Measurements from ENCODE around the gene PDLIM7. TPM values are rescaled to one million over a fixed set of nuclear protein-coding genes. Genes with fewer than 3 reads are reported as not detected.

PDLIM7 gene
- polyA plus RNA-seq, 1 donor from 2014 or later: 21.0 TPM

- Histone ChIP-seq H3F3A (ENCODE audit: insufficient read depth, low read length, poor library complexity, severe bottlenecking) (no peaks in the 10 kb centered on the region), H3K9me2 (ENCODE audit: insufficient read depth, low read length) (no peaks in the 10 kb centered on the region), H4K20me1 (ENCODE audit: insufficient read depth) (no peaks in the 10 kb centered on the region), H3K9me3 (ENCODE audit: low read length) (no peaks in the 10 kb centered on the region), H3K36me3 (ENCODE audit: insufficient read depth, low read length) (no peaks in the 10 kb centered on the region), H3K4me2 (ENCODE audit: low read length) (no peak overlapping the region), H3K79me2 (replicated peaks; ENCODE audit: insufficient read depth, low read length) (no peaks in the 10 kb centered on the region), H3K27ac (ENCODE audit: low read length) (no peak overlapping the region), H3K27me3 (ENCODE audit: insufficient read depth, low read depth, low read length) (no peaks in the 10 kb centered on the region), H3K9ac (ENCODE audit: low read length) (no peak overlapping the region), H2AFZ (ENCODE audit: low read depth, low read length) (no peak overlapping the region), H3K4me3 (ENCODE audit: low read length) (no peak overlapping the region)
- TF ChIP-seq EP300 (conservative IDR thresholded peaks at IDR 0.05; ENCODE audit: poor library complexity, severe bottlenecking): no peak
- TF ChIP-seq EZH2 (IDR thresholded peaks at IDR 0.05; ENCODE audit: borderline replicate concordance, insufficient read depth, low read length, poor library complexity, severe bottlenecking): no peak
- no peak for TF ChIP-seq POLR2AphosphoS5 (IDR thresholded peaks at IDR 0.05)
- TF ChIP-seq REST (IDR thresholded peaks at IDR 0.05; ENCODE audit: borderline replicate concordance): no peak
- TF ChIP-seq, protein P1, sequence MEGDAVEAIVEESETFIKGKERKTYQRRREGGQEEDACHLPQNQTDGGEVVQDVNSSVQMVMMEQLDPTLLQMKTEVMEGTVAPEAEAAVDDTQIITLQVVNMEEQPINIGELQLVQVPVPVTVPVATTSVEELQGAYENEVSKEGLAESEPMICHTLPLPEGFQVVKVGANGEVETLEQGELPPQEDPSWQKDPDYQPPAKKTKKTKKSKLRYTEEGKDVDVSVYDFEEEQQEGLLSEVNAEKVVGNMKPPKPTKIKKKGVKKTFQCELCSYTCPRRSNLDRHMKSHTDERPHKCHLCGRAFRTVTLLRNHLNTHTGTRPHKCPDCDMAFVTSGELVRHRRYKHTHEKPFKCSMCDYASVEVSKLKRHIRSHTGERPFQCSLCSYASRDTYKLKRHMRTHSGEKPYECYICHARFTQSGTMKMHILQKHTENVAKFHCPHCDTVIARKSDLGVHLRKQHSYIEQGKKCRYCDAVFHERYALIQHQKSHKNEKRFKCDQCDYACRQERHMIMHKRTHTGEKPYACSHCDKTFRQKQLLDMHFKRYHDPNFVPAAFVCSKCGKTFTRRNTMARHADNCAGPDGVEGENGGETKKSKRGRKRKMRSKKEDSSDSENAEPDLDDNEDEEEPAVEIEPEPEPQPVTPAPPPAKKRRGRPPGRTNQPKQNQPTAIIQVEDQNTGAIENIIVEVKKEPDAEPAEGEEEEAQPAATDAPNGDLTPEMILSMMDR (IDR thresholded peaks at IDR 0.05; ENCODE audit: poor library complexity, severe bottlenecking): no peak
- no peak for TF ChIP-seq TAF1 (IDR thresholded peaks at IDR 0.05; ENCODE audit: low read depth)
- no peak for TF ChIP-seq RAD21 (conservative IDR thresholded peaks at IDR 0.05)
- TF ChIP-seq MXI1 (conservative IDR thresholded peaks at IDR 0.05; ENCODE audit: poor library complexity, severe bottlenecking): no peak
- TF ChIP-seq SMC3 (conservative IDR thresholded peaks at IDR 0.05; ENCODE audit: poor library complexity): no peak
These were observed 57.8 kb downstream of the PDLIM7 start for GRCh38 chr5:177439518-177440053.

DNA sequence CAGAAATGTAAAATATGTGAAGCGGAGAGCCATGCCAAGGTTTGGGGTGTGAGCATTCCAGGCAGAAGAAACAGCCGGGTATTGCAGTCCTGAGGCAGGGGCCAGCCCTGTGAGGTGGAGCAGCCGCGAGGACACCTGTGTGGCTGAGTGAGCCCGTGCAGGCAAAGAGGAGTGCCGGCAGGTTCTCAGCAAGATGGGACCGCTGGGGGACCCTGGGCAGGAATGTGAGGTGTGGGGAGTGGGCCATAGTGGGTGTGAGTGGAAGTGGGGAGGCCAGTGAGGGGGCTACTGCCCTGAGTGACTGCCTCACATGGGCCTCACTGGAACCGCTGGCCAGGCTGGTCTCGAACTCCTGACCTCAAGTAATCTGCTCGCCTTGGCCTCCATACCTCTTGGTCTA lies 58.9 kb downstream of the PDLIM7 start:
- no peaks in the 10 kb centered on the region for H3K9me3 ChIP-seq (ENCODE audit: low read length)
- no peak overlapping the region for H3K9ac ChIP-seq (ENCODE audit: low read length)
- H3K4me2 ChIP-seq (ENCODE audit: low read length): no peak overlapping the region
- no peaks in the 10 kb centered on the region for H4K20me1 ChIP-seq (ENCODE audit: insufficient read depth)
- no peaks in the 10 kb centered on the region for H3K79me2 ChIP-seq (replicated peaks; ENCODE audit: insufficient read depth, low read length)
- H3F3A ChIP-seq (ENCODE audit: insufficient read depth, low read length, poor library complexity, severe bottlenecking): no peaks in the 10 kb centered on the region
- H3K27ac ChIP-seq (ENCODE audit: low read length): no peak overlapping the region
- H3K27me3 ChIP-seq (ENCODE audit: insufficient read depth, low read depth, low read length): no peaks in the 10 kb centered on the region
- no peak overlapping the region for H2AFZ ChIP-seq (ENCODE audit: low read depth, low read length)
- TF ChIP-seq SMC3 (conservative IDR thresholded peaks at IDR 0.05; ENCODE audit: poor library complexity): no peak
- TF ChIP-seq MXI1 (conservative IDR thresholded peaks at IDR 0.05; ENCODE audit: poor library complexity, severe bottlenecking): no peak
- no peak for TF ChIP-seq EZH2 (IDR thresholded peaks at IDR 0.05; ENCODE audit: borderline replicate concordance, insufficient read depth, low read length, poor library complexity, severe bottlenecking)
- no peak for TF ChIP-seq RAD21 (conservative IDR thresholded peaks at IDR 0.05)
- TF ChIP-seq, protein P1 (IDR thresholded peaks at IDR 0.05; ENCODE audit: poor library complexity, severe bottlenecking): no peak
- TF ChIP-seq EP300 (conservative IDR thresholded peaks at IDR 0.05; ENCODE audit: poor library complexity, severe bottlenecking): no peak
- no peak for TF ChIP-seq REST (IDR thresholded peaks at IDR 0.05; ENCODE audit: borderline replicate concordance)
- TF ChIP-seq POLR2AphosphoS5 (IDR thresholded peaks at IDR 0.05): no peak
- no peak for TF ChIP-seq TAF1 (IDR thresholded peaks at IDR 0.05; ENCODE audit: low read depth)
- H3K4me3 ChIP-seq (ENCODE audit: low read length): no peak overlapping the region
- no peaks in the 10 kb centered on the region for H3K9me2 ChIP-seq (ENCODE audit: insufficient read depth, low read length)
- H3K36me3 ChIP-seq (ENCODE audit: insufficient read depth, low read length): no peaks in the 10 kb centered on the region

All from neural cell (in vitro differentiated cells).